Type B pancreatic cell (in vitro differentiated cells): ENCODE measurements around the gene HOMER3. TPM values are rescaled to one million over a fixed set of nuclear protein-coding genes. Genes with fewer than 3 reads are reported as not detected.
"Not testable (repeated sequence)": the region's sequence is repeated elsewhere in the genome, so short reads cannot be mapped to it uniquely, and the experiment has no call there.

ENCODE experiments used
- DNase-seq: peaks from one replicate; pipeline ENCODE4 v3.0.0; 2021; ENCODE audit warnings: mixed read lengths; ENCODE audit not compliant: unreplicated experiment; ENCODE audit errors: extremely low spot score
- H3K27ac Mint-ChIP-seq: 2 replicates; pipeline ENCODE4 v1.8.0; 2021; ENCODE audit warnings: mild to moderate bottlenecking, mixed read lengths
- H3K27me3 Mint-ChIP-seq: 2 replicates; pipeline ENCODE4 v1.8.0; 2021; ENCODE audit warnings: mixed read lengths
- H3K36me3 Mint-ChIP-seq: 2 replicates; pipeline ENCODE4 v1.8.0; 2021; ENCODE audit warnings: mixed read lengths
- H3K4me1 Mint-ChIP-seq: one replicate; pipeline ENCODE4 v1.8.0; 2021; ENCODE audit warnings: mixed read lengths; ENCODE audit not compliant: unreplicated experiment
- H3K4me3 Mint-ChIP-seq: 2 replicates; pipeline ENCODE4 v1.8.0; 2021; ENCODE audit warnings: mild to moderate bottlenecking, mixed read lengths
- H3K9me3 Mint-ChIP-seq: 2 replicates; pipeline ENCODE4 v1.8.0; 2021; ENCODE audit warnings: mixed read lengths
- CTCF ChIP-seq: fragments of 200-600 bp; sonication (generic); conservative IDR thresholded peaks from 2 replicates; pipeline ENCODE4 v1.5.0; 2021; ENCODE audit warnings: antibody characterized with exemption, mild to moderate bottlenecking
- total RNA-seq: library from RNA; stranded (reverse); gene quantifications from 2 replicates; pipeline ENCODE4 v1.2.1, GENCODE V29; 2021; ENCODE audit warnings: low replicate concordance

HOMER3 gene
- total RNA-seq, 1 donor from 2014 or later: 38.6 TPM

- H3K4me1 Mint-ChIP-seq: no peaks in the 10 kb centered on the region
- H3K9me3 Mint-ChIP-seq: no peaks in the 10 kb centered on the region
- no peak overlapping the region for H3K27ac Mint-ChIP-seq
- no peak overlapping the region for H3K4me3 Mint-ChIP-seq
- TF ChIP-seq CTCF: no peak
- H3K27me3 Mint-ChIP-seq: peaks cover 21% of the 10 kb centered on the region
- no peaks in the 10 kb centered on the region for H3K36me3 Mint-ChIP-seq
- no peak for DNase-seq
These were observed 23.1 kb upstream of the HOMER3 start for GRCh38 chr19:18964121-18964520.

GRCh38 chr19:18961767-18962620, 21.0 kb upstream of the HOMER3 start:
- Mint-ChIP-seq H3K27ac (no peak overlapping the region), H3K4me3 (peak overlapping the region; percentile 28), H3K36me3 (no peaks in the 10 kb centered on the region), H3K27me3 (peaks cover 24% of the 10 kb centered on the region), H3K4me1 (no peaks in the 10 kb centered on the region), H3K9me3 (no peaks in the 10 kb centered on the region)
- no peak for DNase-seq
- no peak for TF ChIP-seq CTCF

GRCh38 chr19:18960370-18960769, 19.4 kb upstream of the HOMER3 start:
- Mint-ChIP-seq H3K4me3 (no peak overlapping the region), H3K9me3 (no peaks in the 10 kb centered on the region), H3K4me1 (no peaks in the 10 kb centered on the region), H3K36me3 (no peaks in the 10 kb centered on the region), H3K27ac (no peak overlapping the region), H3K27me3 (peaks cover 24% of the 10 kb centered on the region)
- DNase-seq: no peak
- no peak for TF ChIP-seq CTCF

- DNase-seq: no peak
- TF ChIP-seq CTCF: no peak
- Mint-ChIP-seq H3K27ac (no peak overlapping the region), H3K9me3 (no peaks in the 10 kb centered on the region), H3K36me3 (no peaks in the 10 kb centered on the region), H3K27me3 (peaks cover 8% of the 10 kb centered on the region), H3K4me3 (no peak overlapping the region), H3K4me1 (no peaks in the 10 kb centered on the region)
These were observed 14.0 kb upstream of the HOMER3 start for GRCh38 chr19:18955042-18955441.

GRCh38 chr19:18954094-18954493, 13.1 kb upstream of the HOMER3 start:
- no peak for DNase-seq
- H3K9me3 Mint-ChIP-seq: no peaks in the 10 kb centered on the region
- H3K36me3 Mint-ChIP-seq: no peaks in the 10 kb centered on the region
- peaks cover 8% of the 10 kb centered on the region for H3K27me3 Mint-ChIP-seq
- no peak for TF ChIP-seq CTCF
- H3K4me3 Mint-ChIP-seq: no peak overlapping the region
- no peaks in the 10 kb centered on the region for H3K4me1 Mint-ChIP-seq
- no peak overlapping the region for H3K27ac Mint-ChIP-seq

- not testable (repeated sequence) for H3K27ac Mint-ChIP-seq, H3K9me3 Mint-ChIP-seq, H3K36me3 Mint-ChIP-seq, H3K4me3 Mint-ChIP-seq, H3K27me3 Mint-ChIP-seq, DNase-seq, H3K4me1 Mint-ChIP-seq
These were observed 11.5 kb upstream of the HOMER3 start for GRCh38 chr19:18952364-18953003.
